Stimulated activated CD8-positive, alpha-beta memory T cell treated with anti-CD3 and anti-CD28 coated beads, Interleukin-4, amount 100 ng/mL, for 1 hour (primary cell): ENCODE measurements around the gene CHI3L2.
A peak's percentile ranks its signal among the peaks of the same experiment; 100 is the strongest.

Source experiments
- DNase-seq, 2 donors: peaks; one replicate each; pipeline ENCODE4 v3.0.0-alpha.2; 2020; ENCODE audit warnings: low read depth in 2 of 2, low spot score in 1 of 2

Gene CHI3L2, protein sequence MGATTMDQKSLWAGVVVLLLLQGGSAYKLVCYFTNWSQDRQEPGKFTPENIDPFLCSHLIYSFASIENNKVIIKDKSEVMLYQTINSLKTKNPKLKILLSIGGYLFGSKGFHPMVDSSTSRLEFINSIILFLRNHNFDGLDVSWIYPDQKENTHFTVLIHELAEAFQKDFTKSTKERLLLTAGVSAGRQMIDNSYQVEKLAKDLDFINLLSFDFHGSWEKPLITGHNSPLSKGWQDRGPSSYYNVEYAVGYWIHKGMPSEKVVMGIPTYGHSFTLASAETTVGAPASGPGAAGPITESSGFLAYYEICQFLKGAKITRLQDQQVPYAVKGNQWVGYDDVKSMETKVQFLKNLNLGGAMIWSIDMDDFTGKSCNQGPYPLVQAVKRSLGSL

DNA sequence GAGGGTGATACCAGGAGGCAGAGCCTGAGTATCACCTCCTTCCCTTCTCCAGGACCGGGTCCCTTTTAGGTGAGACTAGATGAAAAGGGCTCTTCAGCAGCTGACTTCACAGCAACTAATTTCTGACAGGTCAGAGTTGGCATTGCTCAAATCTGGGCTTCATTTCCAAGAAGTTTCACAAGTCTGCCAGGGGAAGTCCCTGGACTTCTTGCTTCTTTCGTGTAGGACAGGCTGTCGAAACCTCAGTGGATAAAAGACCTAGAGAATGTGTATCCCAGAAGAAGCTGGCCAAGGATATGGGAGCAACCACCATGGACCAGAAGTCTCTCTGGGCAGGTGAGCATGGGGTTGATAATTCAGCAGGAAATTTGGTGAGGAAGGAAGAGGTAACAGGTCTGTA is at the start of gene CHI3L2:
Gene CHI3L2 (plus strand): TSS at position 280 of the 400 bp plus-strand sequence. CDS start 17 bp downstream, at position 297.
- no peak for DNase-seq

DNA sequence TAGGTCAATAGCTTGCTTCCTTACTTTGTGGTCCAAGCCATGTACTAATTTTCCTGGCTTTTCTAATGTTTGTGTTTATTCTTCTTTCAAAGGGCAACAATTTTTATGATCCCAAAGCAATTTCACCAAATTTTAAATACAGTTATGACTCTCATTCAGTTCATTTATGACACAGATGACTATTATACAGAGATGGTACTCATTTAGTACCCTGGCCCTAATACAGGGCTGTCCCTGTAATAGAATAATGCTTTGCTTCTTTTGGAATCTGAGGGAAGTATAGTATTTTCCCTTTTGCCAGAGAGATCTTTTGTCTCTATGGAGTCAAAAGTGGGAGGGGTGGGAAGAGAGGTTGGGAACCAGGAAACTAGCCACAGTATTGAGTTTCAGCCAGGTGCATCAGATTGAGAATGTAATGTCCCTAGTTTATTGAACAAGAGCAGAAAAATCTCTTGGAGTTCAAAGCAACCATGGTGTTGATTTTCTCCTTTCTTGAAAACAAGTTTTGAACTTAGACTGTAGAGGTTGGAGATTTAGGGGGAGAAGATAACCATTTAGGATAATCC is 47.5 kb upstream of the CHI3L2 start:
- DNase-seq: no peak

DNA sequence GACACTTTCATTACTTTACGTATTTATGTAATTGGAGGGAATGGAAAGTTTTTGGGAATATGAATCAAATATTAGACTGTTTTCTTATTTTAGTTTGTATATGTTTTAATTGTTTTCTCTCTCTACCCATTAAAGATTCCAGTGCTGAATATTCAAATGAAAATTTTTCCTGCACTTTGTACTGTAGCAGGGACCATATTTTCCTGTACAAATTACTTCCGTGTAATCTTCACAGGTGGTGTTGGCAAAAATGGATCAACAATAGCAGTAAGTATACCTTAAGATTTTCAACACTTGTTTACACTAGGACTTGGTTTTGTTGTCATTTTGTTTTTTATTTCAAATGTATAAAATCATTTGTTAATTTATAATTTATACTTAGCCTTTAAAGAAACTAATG is 45.5 kb upstream of the CHI3L2 start:
- no peak for DNase-seq

DNA sequence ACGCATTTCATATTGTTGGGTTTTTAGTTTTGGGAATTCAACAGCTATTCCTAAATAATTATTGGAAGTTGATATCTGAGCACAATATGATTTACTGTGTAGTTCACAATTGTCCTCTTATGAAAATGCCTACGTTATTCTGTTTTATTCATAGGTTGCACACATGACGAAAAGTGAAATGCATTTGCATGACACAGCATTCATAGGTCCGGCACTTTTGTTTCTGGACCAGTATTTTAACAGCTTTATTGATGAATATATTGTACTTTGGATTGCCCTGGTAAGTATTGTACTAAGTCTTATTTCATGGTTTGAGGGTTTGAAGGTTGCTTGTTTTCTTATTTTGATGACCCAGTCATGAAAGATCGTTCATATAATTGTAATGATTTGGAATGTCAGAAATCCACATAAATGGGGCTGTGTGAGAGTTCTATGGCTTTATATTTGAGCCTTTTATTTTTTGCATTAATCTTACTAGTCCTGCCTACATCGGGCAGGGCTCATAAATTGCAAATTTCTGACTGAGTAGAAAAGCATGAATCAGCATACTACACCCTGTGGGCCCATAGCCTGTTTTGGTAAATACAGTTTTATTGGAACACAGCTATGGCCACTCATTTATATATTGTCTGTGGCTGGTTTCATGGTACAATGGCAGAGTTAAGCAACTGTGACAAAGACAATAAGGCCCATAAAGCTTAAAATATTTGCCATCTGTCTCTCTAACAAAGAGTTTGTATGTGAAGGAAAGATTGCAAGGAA is 44.0 kb upstream of the CHI3L2 start:
- DNase-seq: no peak

DNA sequence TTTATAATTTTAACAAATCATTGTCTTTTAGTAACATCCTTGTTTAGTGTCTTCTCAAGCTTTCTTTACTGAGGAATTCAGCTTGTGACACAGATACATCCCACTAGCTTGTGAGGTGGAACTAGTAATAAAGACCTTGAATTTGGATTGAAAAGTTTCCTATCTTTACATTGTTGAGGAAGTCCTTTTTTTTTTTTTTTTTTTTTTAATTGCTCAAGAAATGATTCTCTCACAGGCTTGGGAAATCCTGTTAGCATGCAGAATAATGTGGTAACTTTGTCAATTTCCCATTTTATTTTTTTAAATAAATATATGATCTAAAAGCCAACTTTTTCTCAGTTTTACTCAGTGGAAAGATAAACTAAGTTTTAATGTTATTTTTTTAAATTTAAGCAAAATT is 42.9 kb upstream of the CHI3L2 start:
- DNase-seq: no peak

DNA sequence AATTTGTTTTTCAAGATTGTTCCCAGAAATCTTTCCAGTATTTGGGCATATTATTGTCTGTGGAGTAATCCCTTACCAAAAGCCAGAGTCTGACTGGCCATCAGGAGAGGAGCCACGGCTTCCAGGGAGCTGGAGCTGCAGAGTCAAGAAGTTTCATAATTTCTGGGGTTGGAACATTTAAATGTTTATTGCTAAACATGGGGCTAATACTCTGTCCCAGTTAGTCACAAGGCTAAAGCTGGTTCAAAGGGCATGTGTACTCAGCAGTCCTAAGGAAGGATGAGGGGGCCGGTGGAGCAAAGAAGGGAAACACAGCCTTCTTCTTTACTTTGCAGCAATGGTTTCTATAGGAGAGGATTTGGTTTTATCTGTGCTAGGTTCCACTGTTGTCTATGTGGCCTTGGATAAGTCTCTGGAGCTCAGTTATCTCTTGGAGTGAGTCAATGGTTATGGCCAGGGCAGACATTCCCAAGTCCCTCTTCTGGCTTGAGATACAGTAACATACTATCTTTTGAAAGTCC is 36.5 kb upstream of the CHI3L2 start:
- no peak for DNase-seq

DNA sequence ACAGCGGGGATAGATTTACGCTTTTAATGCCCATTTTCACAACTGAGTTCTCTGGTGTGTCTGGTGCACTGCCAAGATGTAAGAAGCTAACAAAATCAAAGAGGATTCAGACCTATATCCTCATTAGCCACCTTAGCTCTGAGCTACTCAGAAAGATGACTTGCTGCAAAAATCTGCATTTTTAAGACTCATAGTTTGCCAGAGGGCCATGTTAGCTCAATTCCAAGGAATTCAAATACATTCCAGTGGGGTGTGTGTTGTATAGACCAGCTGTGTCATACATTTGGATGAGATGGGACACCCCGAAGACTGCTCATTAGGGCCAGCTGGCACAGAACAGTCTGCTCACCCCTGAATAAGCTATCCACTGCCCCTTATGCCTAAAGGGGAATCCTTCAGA is 36.0 kb upstream of the CHI3L2 start:
- no peak for DNase-seq

DNA sequence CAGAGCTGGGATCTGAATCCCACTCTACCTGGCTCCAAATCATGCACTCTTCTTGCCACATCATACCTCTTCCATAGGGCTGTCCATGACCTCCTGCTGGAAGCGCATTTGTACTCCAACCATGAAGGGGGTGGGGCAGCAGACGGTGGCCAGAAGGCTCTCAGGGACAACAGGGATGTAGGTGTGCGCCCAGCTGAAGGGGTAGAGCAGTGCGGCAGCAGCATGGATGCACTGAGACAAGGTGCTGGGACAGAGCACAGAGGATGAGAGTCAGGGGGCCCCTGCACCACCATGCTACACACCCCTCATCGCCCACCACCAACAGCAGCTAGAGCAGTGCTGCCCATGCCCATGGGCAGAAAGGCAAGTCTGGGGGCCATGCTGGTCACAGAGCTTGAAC is 35.4 kb upstream of the CHI3L2 start:
- no peak for DNase-seq

DNA sequence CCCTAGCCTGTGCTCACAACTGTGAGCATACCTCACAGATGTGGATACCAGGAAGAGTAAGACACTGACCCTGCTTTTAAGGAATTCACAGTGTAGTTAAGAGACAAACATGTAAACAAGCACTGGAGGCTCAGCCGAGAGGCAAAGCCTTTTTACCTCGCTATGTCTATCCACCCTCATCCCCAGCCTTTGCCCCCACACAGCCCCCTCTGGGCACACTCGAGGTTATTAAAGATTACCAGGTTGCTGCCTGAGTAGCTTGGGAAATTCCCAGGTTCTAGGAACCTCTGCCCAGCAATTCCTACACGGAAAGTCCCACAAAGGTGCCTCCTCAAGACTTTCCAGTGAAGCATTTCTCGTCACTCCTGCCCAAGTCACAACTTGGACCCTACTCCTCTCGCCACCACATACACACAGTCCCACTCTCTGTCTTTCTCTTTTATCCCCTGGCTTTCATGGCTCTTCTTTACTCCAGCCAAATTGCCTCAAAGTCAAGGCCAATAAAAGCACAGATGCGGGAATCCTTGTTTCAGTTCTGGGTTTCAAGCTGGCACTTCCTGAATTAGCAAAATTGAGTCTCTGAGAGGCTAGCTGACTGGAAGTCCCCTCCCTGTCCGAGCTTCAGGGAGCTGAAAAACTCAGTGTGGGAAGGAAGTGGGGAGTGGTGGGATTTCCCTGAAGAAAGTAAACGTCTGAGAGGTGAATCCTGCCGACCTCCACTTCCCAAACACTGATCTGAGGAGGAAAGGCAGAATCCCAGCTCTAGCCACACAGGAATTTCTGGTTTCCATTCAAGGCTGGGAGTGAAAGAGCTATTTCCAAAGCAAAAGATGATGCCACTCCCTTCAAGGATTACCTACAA is 34.6 kb upstream of the CHI3L2 start:
- no peak for DNase-seq

DNA sequence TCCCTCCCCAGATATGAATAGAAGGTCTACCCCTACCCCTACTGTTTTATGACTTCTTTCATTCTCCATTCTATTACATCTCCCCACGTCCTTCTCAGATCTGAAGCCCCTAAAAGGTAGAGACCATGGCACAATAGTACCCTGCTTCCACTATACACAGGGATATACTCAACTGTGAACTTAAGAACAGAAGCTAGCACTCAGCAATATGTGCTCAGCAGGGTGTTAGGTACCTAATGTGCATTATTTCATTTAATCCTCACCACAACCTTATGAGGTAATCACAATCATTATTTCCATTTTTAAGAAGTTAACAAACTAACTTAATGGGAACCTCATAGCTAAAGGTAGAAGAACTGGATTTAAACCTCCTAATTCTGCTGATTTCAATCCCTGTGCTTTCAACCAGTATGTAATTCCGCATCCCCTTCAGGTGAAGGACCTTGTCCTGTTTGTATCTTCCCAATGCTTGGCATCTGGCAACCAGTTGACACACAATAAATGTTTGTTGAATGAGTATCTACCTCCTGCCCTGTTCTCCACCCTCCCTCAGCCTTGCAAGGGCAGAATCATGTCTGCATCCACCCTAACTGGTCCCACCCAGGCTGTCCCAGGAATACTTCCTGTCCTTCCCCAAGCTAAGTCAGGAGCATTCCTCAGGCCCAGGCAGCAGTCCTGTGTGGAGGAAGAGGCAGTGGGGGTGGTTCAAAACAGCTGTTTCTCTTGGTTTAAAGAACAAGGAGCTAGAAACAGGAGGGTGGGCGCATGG is 33.6 kb upstream of the CHI3L2 start:
- DNase-seq: no peak

DNA sequence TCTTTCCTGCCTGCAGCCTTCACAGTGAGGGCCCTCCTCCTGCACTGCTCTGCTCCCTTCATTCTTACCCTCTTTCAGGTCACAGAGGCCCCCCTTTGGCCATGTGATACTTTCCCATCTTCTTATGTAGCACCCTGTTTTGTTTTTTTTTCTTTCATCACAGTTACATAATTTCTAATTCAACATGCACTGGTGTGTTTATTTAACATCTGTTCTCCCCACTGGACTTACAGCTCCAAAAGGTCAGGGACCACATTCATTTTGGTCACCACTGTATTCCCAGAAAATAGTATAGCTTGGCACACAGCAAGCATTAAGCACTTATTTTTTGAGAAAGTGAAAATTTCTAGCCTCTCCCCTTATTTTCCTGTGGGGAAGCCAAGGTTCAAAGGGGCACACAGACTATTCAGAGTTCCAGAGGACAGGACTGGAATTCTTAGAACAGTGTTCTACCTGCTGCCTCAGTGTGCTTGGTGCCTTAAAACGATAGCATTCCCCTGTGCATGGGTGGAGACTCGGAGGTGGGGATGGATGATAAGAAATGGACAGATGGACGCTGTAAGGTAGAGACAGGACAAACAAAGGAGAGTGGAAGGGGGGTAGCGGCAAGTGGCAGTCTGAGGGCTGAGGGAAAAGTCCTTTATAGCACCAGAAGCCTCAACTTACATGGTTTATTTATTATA is 32.4 kb upstream of the CHI3L2 start:
- DNase-seq: no peak

DNA sequence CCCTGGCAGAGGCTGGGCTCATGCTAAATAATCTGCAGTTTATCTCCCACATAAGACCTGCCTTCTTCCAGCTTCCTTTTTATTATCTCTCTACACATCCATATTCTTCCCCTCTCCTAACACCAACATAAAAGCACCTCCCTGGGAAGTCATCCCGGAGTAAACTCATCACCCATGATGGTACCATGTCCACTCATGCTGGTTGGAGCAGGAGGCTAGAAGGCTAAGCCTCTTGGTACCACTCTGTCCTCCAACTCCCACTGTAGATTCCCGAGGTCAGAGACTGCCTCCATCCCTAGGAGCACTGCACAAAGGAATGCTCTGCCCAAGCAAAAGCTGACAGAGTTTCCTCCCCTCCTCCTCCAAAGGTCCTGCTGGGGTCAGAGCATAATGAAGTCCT is 31.3 kb upstream of the CHI3L2 start:
- no peak for DNase-seq

DNA sequence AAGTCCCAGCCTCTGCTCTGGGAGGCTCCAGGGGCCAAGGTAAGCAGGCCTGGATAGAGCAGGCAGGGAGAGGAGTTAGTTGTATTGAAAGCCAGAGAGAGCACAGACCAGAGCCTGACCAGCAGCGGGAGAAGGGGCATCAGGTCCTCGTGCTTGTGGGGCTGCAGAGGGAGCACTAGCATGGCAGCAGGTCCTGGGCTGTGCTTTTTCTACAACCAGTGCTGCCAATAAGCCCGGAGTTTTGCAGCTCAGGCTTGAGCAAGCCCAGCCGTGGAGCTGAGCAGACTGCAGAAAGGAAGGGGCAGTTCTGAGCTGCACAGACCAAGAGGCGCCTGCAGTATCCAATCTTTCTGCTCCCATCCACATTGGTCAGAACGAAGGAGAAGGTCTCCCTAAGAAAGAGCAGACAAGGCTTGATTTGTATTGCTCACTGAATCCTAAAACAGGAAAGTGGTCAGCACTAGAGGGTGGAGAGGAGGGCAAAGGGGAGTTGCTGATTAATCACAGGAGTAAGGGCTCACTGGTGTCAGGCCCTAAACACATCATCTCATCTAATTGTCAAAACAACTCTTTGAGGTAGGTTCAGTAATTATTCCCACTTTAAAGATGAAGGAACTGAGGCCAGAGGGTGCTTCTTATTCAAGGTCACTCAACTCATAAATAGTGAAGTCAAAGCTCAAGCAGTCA is 29.8 kb upstream of the CHI3L2 start:
- peak in 1 of 2 donors; percentile 54 for DNase-seq

DNA sequence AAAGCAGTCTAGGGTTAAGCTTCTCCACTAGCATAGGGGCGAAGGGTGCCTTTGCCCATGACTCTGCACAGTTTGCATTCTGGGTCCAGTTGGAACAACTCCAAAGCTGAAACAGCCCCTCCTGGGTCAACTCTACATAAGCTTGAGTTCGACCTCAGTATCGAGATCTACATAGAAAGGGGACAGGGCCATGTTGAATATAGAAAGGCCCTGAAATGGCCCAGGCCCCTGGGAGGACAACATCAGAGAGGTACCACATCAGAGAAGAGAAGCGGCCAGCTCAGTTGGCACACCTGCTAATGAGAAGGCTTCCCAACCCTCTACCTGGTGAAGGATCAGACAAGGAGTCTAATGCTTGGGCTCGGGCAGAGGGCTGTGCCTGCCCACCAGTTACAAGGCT is 28.7 kb upstream of the CHI3L2 start:
- DNase-seq: no peak

DNA sequence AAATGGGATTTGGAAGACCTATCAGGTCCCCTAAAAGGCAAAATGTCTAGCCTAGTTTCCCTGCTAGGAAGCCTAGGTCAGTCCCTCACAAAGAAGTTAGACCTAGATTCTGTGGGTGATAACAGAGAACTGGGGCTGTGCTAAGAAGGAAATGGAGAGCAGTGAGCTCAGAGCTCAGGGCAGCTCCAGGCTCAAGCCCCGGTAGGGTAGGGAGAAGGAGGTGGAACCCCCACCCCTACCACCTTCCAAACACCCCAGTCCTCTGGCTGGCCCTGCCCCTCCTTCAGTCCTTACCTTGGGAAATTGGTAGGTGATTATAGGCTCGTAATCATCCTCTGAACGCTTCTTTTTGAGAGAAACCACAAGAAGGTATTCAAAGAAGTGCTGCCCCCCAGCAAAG is 28.2 kb upstream of the CHI3L2 start:
- no peak for DNase-seq

DNA sequence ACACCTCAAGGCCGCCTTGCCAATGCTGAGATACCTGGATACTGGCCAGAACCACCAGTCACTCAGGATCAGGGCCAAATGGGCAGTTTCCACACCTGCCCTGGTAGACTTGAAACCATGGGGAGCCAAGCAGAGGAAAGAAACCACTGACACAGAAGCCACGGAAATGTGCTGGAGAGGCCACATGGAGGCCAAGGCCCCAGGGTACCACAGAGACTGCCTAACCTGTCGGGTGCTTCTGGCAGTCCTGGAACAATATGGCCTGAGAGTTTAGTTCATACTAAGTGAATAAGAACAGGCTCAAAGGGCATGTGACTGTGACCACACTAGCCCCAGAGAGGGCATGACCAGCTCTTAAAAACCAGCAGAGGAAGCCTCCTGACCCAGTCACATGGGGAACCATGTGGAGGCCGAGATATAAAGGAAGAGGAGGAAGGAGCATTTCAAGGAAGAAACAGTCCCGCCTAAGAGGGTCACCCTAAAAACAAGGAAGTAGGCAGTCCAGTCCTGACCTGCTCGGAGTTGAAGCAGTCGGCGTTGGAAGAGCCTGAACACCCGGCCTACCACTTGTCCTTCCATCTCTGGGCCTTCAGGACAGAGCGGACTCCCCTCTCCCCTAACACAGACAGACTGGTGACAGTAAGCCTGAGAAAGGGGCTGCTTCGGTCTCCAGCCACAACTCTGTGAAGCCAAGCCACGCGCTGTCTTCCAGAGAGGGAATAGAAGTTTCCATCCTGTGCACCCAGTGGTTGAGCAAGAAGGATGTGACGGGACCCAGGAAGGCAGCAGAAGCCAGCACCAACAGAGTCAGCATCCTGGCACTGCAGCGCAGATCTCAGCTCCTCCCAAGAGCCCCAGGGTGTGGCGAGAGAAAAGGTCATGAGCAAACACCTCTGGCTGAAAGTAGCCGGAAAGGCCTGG is 27.4 kb upstream of the CHI3L2 start, which contains the start of gene DENND2D:
Gene DENND2D (minus strand): TSS at position 766 of the 921 bp plus-strand sequence. CDS start 187 bp downstream, at position 579.
- no peak for DNase-seq

DNA sequence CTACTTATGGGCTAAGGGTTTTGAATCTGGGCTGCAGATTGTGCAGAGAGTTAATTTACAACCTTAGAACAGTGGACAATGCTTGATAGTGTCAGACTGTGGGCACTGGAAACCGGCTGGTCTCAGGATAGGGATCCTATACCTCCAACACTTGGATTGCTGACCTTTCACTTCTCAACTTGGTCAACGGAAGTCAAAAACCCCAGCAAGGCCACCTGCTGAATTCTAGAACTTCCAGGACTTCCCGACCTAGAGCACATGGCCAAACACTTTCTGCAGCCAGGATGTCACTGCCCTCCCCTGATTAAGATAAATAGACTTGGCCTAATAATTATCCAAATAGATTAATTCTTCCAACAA is 26.7 kb upstream of the CHI3L2 start:
- no peak for DNase-seq
